ENCODE results near the gene ODAD2.

GRCh38 chr10:27998954-27999275, at the start of gene ODAD2:
- TF ChIP-seq CTCF (IDR thresholded peaks at IDR 0.05) (no peak), ATF3 (CRISPR knock-in tag; conservative IDR thresholded peaks at IDR 0.05) (no peak), NFYB (CRISPR knock-in tag; conservative IDR thresholded peaks at IDR 0.05; ENCODE audit: low read depth) (no peak), ZSCAN18 (CRISPR knock-in tag; IDR thresholded peaks at IDR 0.05) (no peak), USF2 (CRISPR knock-in tag; IDR thresholded peaks at IDR 0.05) (no peak), CREM (CRISPR knock-in tag; IDR thresholded peaks at IDR 0.05) (no peak), CREB1 (CRISPR knock-in tag; IDR thresholded peaks at IDR 0.05) (no peak)

All from WTC11 (cell line).